Neutrophil (primary cell): ENCODE measurements around the gene CPXM2.

Experiments used
- H3K27ac ChIP-seq: fragments of 200-600 bp; sonication (generic); 2 replicates; pipeline ENCODE4 v1.5.1; 2016; ENCODE audit warnings: mild to moderate bottlenecking, moderate library complexity
- H3K27me3 ChIP-seq: fragments of 200-600 bp; sonication (generic); 2 replicates; pipeline ENCODE4 v1.6.0; 2016; ENCODE audit warnings: mild to moderate bottlenecking
- H3K36me3 ChIP-seq: fragments of 200-600 bp; sonication (generic); 2 replicates; pipeline ENCODE4 v1.5.1; 2017
- H3K4me1 ChIP-seq, 2 experiments: fragments of 200-600 bp in 1 of 2; sonication (generic) in 1 of 2; 1 replicate in 1 of 2; 2 replicates in 1 of 2; pipeline versions ENCODE4 v1.5.1 to v1.6.1; 2013 to 2016; ENCODE audit warnings: low read depth in 1 of 2, low read length in 1 of 2, mild to moderate bottlenecking in 1 of 2, moderate library complexity in 1 of 2; ENCODE audit not compliant: control insufficient read depth in 1 of 2, insufficient read depth in 1 of 2
- H3K4me3 ChIP-seq, 2 experiments: fragments of 200-600 bp in 1 of 2; sonication (generic) in 1 of 2; 1 replicate in 1 of 2; 2 replicates in 1 of 2; pipeline ENCODE4 v1.5.1; 2013 to 2016; ENCODE audit warnings: low read depth in 1 of 2, low read length in 1 of 2, mild to moderate bottlenecking in 1 of 2, moderate library complexity in 1 of 2
- H3K9me3 ChIP-seq: fragments of 200-600 bp; sonication (generic); 2 replicates; pipeline ENCODE4 v1.5.1; 2016
- CTCF ChIP-seq: fragments of 200-600 bp; sonication (generic); IDR thresholded peaks from 2 replicates; pipeline ENCODE4 v1.5.1; 2016; ENCODE audit warnings: antibody characterized with exemption

Gene CPXM2

GRCh38 chr10:123854498-123854897 is 37.1 kb downstream of the CPXM2 start:
- H3K27me3 ChIP-seq, result no peaks in the 10 kb centered on the region
- H3K4me1 ChIP-seq, result no peaks in the 10 kb centered on the region
- H3K4me3 ChIP-seq, result no peak overlapping the region
- H3K27ac ChIP-seq, result no peak overlapping the region
- no peak for TF ChIP-seq CTCF
- no peaks in the 10 kb centered on the region for H3K36me3 ChIP-seq
- no peaks in the 10 kb centered on the region for H3K9me3 ChIP-seq

GRCh38 chr10:123854003-123854402 is 37.6 kb downstream of the CPXM2 start:
- H3K36me3 ChIP-seq, result no peaks in the 10 kb centered on the region
- no peaks in the 10 kb centered on the region for H3K9me3 ChIP-seq
- TF ChIP-seq CTCF, result no peak
- H3K27ac ChIP-seq, result no peak overlapping the region
- H3K27me3 ChIP-seq, result no peaks in the 10 kb centered on the region
- no peak overlapping the region for H3K4me3 ChIP-seq
- no peaks in the 10 kb centered on the region for H3K4me1 ChIP-seq

DNA sequence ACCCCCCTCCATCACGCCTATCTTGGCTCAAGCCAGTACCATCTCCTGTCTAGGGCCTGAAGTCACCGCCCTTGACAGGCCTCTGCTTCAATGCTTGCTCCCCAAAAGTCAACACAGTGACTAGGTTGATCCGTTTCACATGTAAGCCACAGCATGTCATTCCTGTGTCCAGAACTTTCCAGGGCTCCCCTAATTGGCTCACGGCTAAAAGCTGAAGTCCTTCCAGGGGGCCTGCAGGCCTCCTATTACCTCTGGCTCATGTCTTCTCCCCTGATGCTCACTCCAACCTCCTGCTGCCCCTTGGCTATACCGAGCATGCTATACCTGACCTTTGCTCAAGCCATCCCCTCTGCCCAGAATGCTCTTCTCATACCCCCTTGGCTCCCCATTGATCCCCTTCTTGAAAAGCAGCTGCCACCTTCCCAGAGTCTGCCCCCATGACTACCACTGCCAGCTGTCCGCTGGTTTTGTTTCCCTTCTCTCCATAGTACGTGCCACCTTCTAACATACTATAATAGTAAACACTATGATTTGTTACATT is 39.1 kb downstream of the CPXM2 start:
- H3K27me3 ChIP-seq, result peaks cover 3% of the 10 kb centered on the region
- H3K4me1 ChIP-seq, result no peaks in the 10 kb centered on the region
- no peak overlapping the region for H3K4me3 ChIP-seq
- no peak overlapping the region for H3K27ac ChIP-seq
- H3K9me3 ChIP-seq, result no peaks in the 10 kb centered on the region
- no peak for TF ChIP-seq CTCF
- H3K36me3 ChIP-seq, result no peaks in the 10 kb centered on the region

- no peak overlapping the region for H3K27ac ChIP-seq
- H3K36me3 ChIP-seq, result no peaks in the 10 kb centered on the region
- no peaks in the 10 kb centered on the region for H3K9me3 ChIP-seq
- no peak for TF ChIP-seq CTCF
- no peak overlapping the region for H3K4me3 ChIP-seq
- no peaks in the 10 kb centered on the region for H3K4me1 ChIP-seq
- peaks cover 3% of the 10 kb centered on the region for H3K27me3 ChIP-seq
Observed at GRCh38 chr10:123848564-123849457, 42.8 kb downstream of the CPXM2 start.

GRCh38 chr10:123847686-123848432 is 43.7 kb downstream of the CPXM2 start:
- Histone ChIP-seq H3K36me3 (no peaks in the 10 kb centered on the region), H3K27me3 (peaks cover 3% of the 10 kb centered on the region), H3K4me1 (no peaks in the 10 kb centered on the region), H3K9me3 (no peaks in the 10 kb centered on the region), H3K4me3 (no peak overlapping the region), H3K27ac (no peak overlapping the region)
- TF ChIP-seq CTCF, result no peak
